Vagina (tissue), 2 donors: ENCODE results near the gene SH3TC2. TPM values are rescaled to one million over a fixed set of nuclear protein-coding genes. Genes with fewer than 3 reads are reported as not detected.

Experiments used
- DNase-seq, 2 donors: peaks; one replicate each; pipeline ENCODE4 v3.0.0-alpha.2; 2017; ENCODE audit errors: extremely low spot score in 2 of 2
- H3K27ac ChIP-seq: fragments of 200-600 bp; sonication (generic); one replicate; pipeline ENCODE4 v1.5.1; 2019
- H3K27me3 ChIP-seq: fragments of 200-600 bp; sonication (generic); one replicate; pipeline ENCODE4 v1.5.1; 2019
- H3K36me3 ChIP-seq, 2 donors: fragments of 200-600 bp; sonication (generic); one replicate each; pipeline ENCODE4 v1.5.1; 2017 to 2019
- H3K4me1 ChIP-seq: fragments of 200-600 bp; sonication (generic); one replicate; pipeline ENCODE4 v1.5.1; 2019
- H3K4me3 ChIP-seq, 2 donors: fragments of 200-600 bp; sonication (generic); 1 replicate in 1 of 2; 2 replicates in 1 of 2; pipeline ENCODE4 v1.5.1; 2016 to 2019
- H3K9me3 ChIP-seq: fragments of 200-600 bp; sonication (generic); one replicate; pipeline ENCODE4 v1.5.1; 2019
- CTCF ChIP-seq, 3 experiments: fragments of 450-650 bp in 2 of 3; fragments of 200-600 bp in 1 of 3; sonication (generic) in 1 of 3; IDR thresholded peaks; one replicate each; pipeline ENCODE4 v1.5.1; 2017 to 2019; ENCODE audit warnings: antibody characterized with exemption in 3 of 3, mild to moderate bottlenecking in 2 of 3, moderate library complexity in 2 of 3
- POLR2A ChIP-seq, 2 donors: fragments of 450-650 bp; IDR thresholded peaks; one replicate each; pipeline ENCODE4 v1.6.1; 2017; ENCODE audit warnings: antibody characterized with exemption in 2 of 2, mild to moderate bottlenecking in 2 of 2, moderate library complexity in 2 of 2
- POLR2AphosphoS5 ChIP-seq, 2 donors: sonication (generic); formaldehyde crosslinking; IDR thresholded peaks; one replicate each; pipeline ENCODE4 v1.9.0; 2017; ENCODE audit warnings: antibody characterized with exemption in 2 of 2, mild to moderate bottlenecking in 2 of 2, low read depth in 1 of 2; ENCODE audit not compliant: insufficient read depth in 1 of 2
- intact Hi-C: fragments of 100-400 bp; cut with DNase I; formaldehyde crosslinking; loops from one replicate; pipeline ENCODE4 v1.15.1; 2023
- total RNA-seq: library from RNA; depleted of rRNA; stranded (reverse); fragments of >200 nt; gene quantifications from one replicate; pipeline ENCODE4 v1.2.3, GENCODE V29; 2016

The SH3TC2 gene
- 2.0 TPM for total RNA-seq

DNA sequence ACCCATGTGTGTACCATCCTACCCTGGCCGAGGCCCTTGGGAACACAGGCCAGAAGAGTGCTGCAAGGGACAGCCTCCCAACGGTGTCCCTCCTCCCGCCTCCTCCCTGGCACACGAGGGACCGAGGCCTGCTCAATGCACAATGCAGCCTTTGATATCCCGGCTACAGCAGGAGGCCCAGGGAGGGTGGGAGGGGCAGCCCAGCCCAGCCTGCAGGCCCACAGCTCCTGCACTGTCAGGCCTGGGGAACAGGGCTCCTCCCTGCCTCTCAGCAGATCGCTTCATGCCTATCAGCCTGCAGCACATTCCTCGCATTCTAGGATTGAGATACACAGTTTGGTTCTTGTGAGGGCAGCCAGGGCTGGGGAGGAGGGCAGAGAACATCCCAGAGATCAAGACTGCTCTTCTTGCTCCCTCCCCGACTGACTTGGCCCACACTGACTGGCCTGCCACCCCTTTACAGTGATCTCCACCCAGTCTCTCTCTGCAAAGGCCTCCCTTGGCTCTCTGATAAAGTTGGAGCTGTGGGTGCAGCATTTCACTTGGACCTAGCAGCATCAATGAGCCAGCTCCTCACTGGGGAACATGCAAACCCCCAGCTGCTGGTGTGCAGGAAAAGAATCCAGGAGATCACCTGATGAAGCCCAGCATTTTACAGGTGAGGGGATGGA lies at the start of gene SH3TC2:
TSS of gene SH3TC2 (minus strand) at position 46 of the 671 bp plus-strand sequence. CDS start at position 6, 40 bp downstream.
- H3K27me3 ChIP-seq, result no peaks in the 10 kb centered on the region
- no peak for DNase-seq
- TF ChIP-seq POLR2A (IDR thresholded peaks at IDR 0.05), result no peak
- no peak for TF ChIP-seq CTCF (IDR thresholded peaks at IDR 0.05)
- no peak for TF ChIP-seq POLR2AphosphoS5 (IDR thresholded peaks at IDR 0.05; ENCODE audit: insufficient read depth in 1 of 2, low read depth in 1 of 2)
- no peak within 1 kb of the TSS for H3K4me3 ChIP-seq
- peaks cover 28% of the 10 kb centered on the region for H3K4me1 ChIP-seq
- no peaks in the 10 kb centered on the region for H3K9me3 ChIP-seq
- intact Hi-C loops, result no loop called here
- H3K36me3 ChIP-seq, result no peaks in the 10 kb centered on the region
- H3K27ac ChIP-seq, result peak within 1 kb of the TSS; percentile 57

DNA sequence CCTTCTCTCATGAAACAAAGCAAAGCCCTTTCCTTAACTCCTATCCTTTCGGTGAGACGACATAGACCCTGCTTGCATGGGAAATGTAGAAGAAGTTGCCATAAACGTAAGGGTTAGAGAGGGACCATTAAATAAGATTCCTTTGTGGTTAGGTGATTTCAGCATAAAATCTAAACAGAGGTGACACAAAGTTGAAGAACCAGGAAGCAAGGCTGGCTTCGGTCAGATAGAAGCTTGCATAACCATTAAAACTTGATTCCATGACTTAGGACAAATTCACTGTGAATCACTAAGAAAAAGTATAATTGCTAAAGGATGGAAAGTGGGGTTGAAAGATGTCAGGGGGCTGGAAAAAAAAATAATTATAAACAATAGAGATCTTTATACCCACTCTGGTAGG lies 47.5 kb upstream of the SH3TC2 start:
- intact Hi-C loops, result loop anchor here (10.0 kb wide), 1 partner anchor 376 kb away; no protein-coding TSS in a partner anchor
- TF ChIP-seq POLR2AphosphoS5 (IDR thresholded peaks at IDR 0.05; ENCODE audit: insufficient read depth in 1 of 2, low read depth in 1 of 2) (no peak), CTCF (IDR thresholded peaks at IDR 0.05) (no peak), POLR2A (IDR thresholded peaks at IDR 0.05) (no peak)
- H3K4me1 ChIP-seq, result no peaks in the 10 kb centered on the region
- H3K36me3 ChIP-seq, result no peaks in the 10 kb centered on the region
- H3K27me3 ChIP-seq, result no peaks in the 10 kb centered on the region
- no peak overlapping the region for H3K4me3 ChIP-seq
- H3K9me3 ChIP-seq, result no peaks in the 10 kb centered on the region
- no peak overlapping the region for H3K27ac ChIP-seq
- DNase-seq, result no peak

DNA sequence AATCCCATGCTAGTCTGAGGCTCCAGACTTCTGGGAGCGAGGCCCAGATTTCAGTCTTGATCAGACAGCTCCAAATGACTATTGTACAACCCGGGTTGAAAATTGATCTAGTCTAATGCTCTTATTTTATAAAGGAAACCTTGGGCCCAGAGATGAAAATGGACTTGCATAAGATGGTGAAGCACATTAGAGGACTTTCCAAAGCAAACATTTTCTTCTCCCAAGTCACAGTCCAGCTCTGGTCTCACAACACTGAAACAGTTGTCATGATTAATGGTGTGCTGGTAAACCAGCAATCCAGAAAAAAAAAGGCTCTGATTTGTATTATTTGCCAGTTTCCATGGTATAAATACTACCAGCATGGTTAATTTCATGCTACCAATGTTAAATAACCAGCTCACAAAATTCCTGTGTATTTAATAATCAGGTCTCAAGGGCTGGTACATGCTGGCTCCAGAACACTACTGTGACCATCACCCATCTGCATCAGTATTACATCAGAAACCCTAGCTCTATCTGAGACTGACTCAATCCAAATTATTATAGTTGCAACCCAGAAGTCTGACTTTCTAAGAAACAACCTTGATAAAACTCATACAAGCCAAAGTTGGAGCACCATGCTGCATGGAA lies 45.9 kb upstream of the SH3TC2 start:
- TF ChIP-seq POLR2A (IDR thresholded peaks at IDR 0.05), result no peak
- TF ChIP-seq CTCF (IDR thresholded peaks at IDR 0.05), result no peak
- no peak for TF ChIP-seq POLR2AphosphoS5 (IDR thresholded peaks at IDR 0.05; ENCODE audit: insufficient read depth in 1 of 2, low read depth in 1 of 2)

GRCh38 chr5:149100331-149100730 lies 37.5 kb upstream of the SH3TC2 start:
- TF ChIP-seq CTCF (IDR thresholded peaks at IDR 0.05) (no peak), POLR2AphosphoS5 (IDR thresholded peaks at IDR 0.05; ENCODE audit: insufficient read depth in 1 of 2, low read depth in 1 of 2) (no peak), POLR2A (IDR thresholded peaks at IDR 0.05) (no peak)
- intact Hi-C loops, result no loop called here
- H3K4me3 ChIP-seq, result no peak overlapping the region
- H3K4me1 ChIP-seq, result no peaks in the 10 kb centered on the region
- no peak for DNase-seq
- no peaks in the 10 kb centered on the region for H3K27me3 ChIP-seq
- H3K27ac ChIP-seq, result no peak overlapping the region
- no peaks in the 10 kb centered on the region for H3K36me3 ChIP-seq
- peaks cover 19% of the 10 kb centered on the region for H3K9me3 ChIP-seq

More for the DNA sequence above, 45.9 kb upstream of the SH3TC2 start:
- Histone ChIP-seq H3K27me3 (no peaks in the 10 kb centered on the region), H3K36me3 (no peaks in the 10 kb centered on the region), H3K9me3 (no peaks in the 10 kb centered on the region), H3K4me1 (no peaks in the 10 kb centered on the region), H3K27ac (no peak overlapping the region), H3K4me3 (no peak overlapping the region)
- intact Hi-C loops, result no loop called here
- no peak for DNase-seq

DNA sequence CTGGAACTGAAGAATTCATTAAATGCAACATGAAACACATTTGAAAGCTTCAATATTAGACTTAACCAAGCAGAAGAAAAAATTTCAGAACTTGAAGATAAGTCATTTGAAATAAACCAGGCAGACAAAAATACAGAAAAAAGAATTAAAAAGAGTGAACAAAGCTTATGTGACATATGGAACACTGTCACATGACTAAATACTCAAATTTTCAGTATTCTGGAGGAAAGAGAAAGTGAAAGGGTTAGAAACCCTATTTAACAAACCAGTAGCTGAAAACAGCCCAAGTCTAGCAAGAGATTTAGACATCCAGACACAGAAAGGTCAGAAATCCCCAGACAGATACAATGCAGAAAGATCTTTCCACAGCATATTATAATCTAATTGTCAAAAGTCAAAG lies 37.1 kb upstream of the SH3TC2 start:
- peaks cover 19% of the 10 kb centered on the region for H3K9me3 ChIP-seq
- no peaks in the 10 kb centered on the region for H3K36me3 ChIP-seq
- H3K4me1 ChIP-seq, result no peaks in the 10 kb centered on the region
- no peak overlapping the region for H3K27ac ChIP-seq
- H3K4me3 ChIP-seq, result no peak overlapping the region
- intact Hi-C loops, result no loop called here
- no peaks in the 10 kb centered on the region for H3K27me3 ChIP-seq
- TF ChIP-seq POLR2AphosphoS5 (IDR thresholded peaks at IDR 0.05; ENCODE audit: insufficient read depth in 1 of 2, low read depth in 1 of 2) (no peak), POLR2A (IDR thresholded peaks at IDR 0.05) (no peak), CTCF (IDR thresholded peaks at IDR 0.05) (no peak)
- DNase-seq, result no peak
